Esophagus muscularis mucosa (tissue), 3 donors: ENCODE results near the gene TTLL5.

ENCODE experiments used
- POLR2AphosphoS5 ChIP-seq, 2 donors: sonication (generic); formaldehyde crosslinking; IDR thresholded peaks; one replicate each; pipeline ENCODE4 v1.6.1; 2017; ENCODE audit warnings: antibody characterized with exemption in 2 of 2
- TF ChIP-seq, protein P1 (sequence below), 3 experiments: fragments of 200-600 bp in 2 of 3; fragments of 450-650 bp in 1 of 3; sonication (generic) in 2 of 3; IDR thresholded peaks; one replicate each; pipeline ENCODE4 v1.5.1; 2017 to 2019; ENCODE audit warnings: antibody characterized with exemption in 3 of 3, mild to moderate bottlenecking in 2 of 3, moderate library complexity in 1 of 3

DNA sequence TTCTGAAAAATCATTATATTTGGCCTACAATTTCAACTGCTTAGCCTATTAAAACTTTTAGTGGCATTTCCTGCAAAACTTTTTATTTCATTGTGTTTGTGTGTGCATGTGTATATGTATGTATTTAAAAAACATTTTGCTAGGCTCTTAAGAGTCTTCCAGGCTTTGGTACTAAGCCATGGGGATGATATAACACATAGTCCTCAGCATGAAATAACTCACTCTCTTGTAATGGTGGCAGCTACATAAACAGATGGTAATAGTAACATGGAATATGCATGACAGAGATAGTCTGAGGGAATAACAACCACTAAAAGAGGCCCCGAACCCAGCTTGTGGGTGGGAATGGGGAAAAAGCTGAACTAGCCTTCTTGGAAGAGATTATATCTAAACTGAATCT is 141.4 kb downstream of the TTLL5 start:
- TF ChIP-seq, protein P1, sequence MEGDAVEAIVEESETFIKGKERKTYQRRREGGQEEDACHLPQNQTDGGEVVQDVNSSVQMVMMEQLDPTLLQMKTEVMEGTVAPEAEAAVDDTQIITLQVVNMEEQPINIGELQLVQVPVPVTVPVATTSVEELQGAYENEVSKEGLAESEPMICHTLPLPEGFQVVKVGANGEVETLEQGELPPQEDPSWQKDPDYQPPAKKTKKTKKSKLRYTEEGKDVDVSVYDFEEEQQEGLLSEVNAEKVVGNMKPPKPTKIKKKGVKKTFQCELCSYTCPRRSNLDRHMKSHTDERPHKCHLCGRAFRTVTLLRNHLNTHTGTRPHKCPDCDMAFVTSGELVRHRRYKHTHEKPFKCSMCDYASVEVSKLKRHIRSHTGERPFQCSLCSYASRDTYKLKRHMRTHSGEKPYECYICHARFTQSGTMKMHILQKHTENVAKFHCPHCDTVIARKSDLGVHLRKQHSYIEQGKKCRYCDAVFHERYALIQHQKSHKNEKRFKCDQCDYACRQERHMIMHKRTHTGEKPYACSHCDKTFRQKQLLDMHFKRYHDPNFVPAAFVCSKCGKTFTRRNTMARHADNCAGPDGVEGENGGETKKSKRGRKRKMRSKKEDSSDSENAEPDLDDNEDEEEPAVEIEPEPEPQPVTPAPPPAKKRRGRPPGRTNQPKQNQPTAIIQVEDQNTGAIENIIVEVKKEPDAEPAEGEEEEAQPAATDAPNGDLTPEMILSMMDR (IDR thresholded peaks at IDR 0.05), result no peak
- TF ChIP-seq POLR2AphosphoS5 (IDR thresholded peaks at IDR 0.05), result no peak
